H9 (cell line): ENCODE results near the gene CACNA1D. TPM values are rescaled to one million over a fixed set of nuclear protein-coding genes. Genes with fewer than 3 reads are reported as not detected.

Source experiments
- DNase-seq: peaks from one replicate; pipeline ENCODE4 v3.0.0-alpha.2; 2017
- H2AFZ ChIP-seq: one replicate; pipeline ENCODE4 v1.6.1; 2013; ENCODE audit warnings: mild to moderate bottlenecking, low read length, control low read depth, moderate library complexity
- H2AK5ac ChIP-seq: 2 replicates; pipeline ENCODE4 v1.6.1; 2013; ENCODE audit warnings: low read length, control low read depth, mixed read lengths; ENCODE audit not compliant: insufficient read length
- H2BK120ac ChIP-seq: one replicate; pipeline ENCODE4 v1.6.1; 2013; ENCODE audit warnings: low read depth, mild to moderate bottlenecking, low read length, control low read depth, inconsistent platforms; ENCODE audit not compliant: poor library complexity, severe bottlenecking
- H2BK12ac ChIP-seq: 2 replicates; pipeline ENCODE4 v1.6.1; 2013; ENCODE audit warnings: low read length, control low read depth, mixed read lengths, low read depth; ENCODE audit not compliant: insufficient read length
- H2BK15ac ChIP-seq: 2 replicates; pipeline ENCODE4 v1.6.1; 2013; ENCODE audit warnings: low read depth, low read length, control low read depth
- H2BK20ac ChIP-seq: one replicate; pipeline ENCODE4 v1.6.1; 2013; ENCODE audit warnings: low read depth, mild to moderate bottlenecking, low read length, control low read depth, inconsistent platforms; ENCODE audit not compliant: poor library complexity, severe bottlenecking
- H2BK5ac ChIP-seq: 2 replicates; pipeline ENCODE4 v1.6.1; 2013; ENCODE audit warnings: low read length, control low read depth, mixed read lengths; ENCODE audit not compliant: insufficient read length
- H3K14ac ChIP-seq: 2 replicates; pipeline ENCODE4 v1.6.1; 2013; ENCODE audit warnings: low read length, control low read depth; ENCODE audit not compliant: insufficient read depth
- H3K18ac ChIP-seq: 2 replicates; pipeline ENCODE4 v1.6.1; 2013; ENCODE audit warnings: low read depth, mild to moderate bottlenecking, mixed read lengths, low read length, control low read depth; ENCODE audit not compliant: insufficient read length
- H3K23ac ChIP-seq: 2 replicates; pipeline ENCODE4 v1.6.1; 2013; ENCODE audit warnings: low read length, control low read depth, mixed read lengths, low read depth; ENCODE audit not compliant: insufficient read length
- H3K23me2 ChIP-seq: 2 replicates; pipeline ENCODE4 v1.6.1; 2013; ENCODE audit warnings: low read depth, mild to moderate bottlenecking, mixed read lengths, low read length, control low read depth; ENCODE audit not compliant: insufficient read length, poor library complexity, severe bottlenecking
- H3K27ac ChIP-seq: 2 replicates; pipeline ENCODE4 v1.5.1; 2013; ENCODE audit warnings: low read length, control low read depth, mixed read lengths, low read depth; ENCODE audit not compliant: insufficient read length
- H3K27me3 ChIP-seq: 2 replicates; pipeline ENCODE4 v1.6.1; 2013; ENCODE audit warnings: low read length, control low read depth, inconsistent platforms; ENCODE audit not compliant: insufficient read depth
- H3K4ac ChIP-seq: 2 replicates; pipeline ENCODE4 v1.6.1; 2013; ENCODE audit warnings: low read depth, mild to moderate bottlenecking, control low read depth, inconsistent platforms, low read length, moderate library complexity
- H3K4me1 ChIP-seq: 2 replicates; pipeline ENCODE4 v1.6.1; 2013; ENCODE audit warnings: low read length, control low read depth, inconsistent platforms; ENCODE audit not compliant: insufficient read depth
- H3K4me2 ChIP-seq: 2 replicates; pipeline ENCODE4 v1.6.1; 2013; ENCODE audit warnings: low read length, control low read depth, mixed read lengths; ENCODE audit not compliant: insufficient read length, insufficient read depth
- H3K56ac ChIP-seq: 2 replicates; pipeline ENCODE4 v1.6.1; 2013; ENCODE audit warnings: low read depth, mild to moderate bottlenecking, mixed read lengths, low read length, control low read depth; ENCODE audit not compliant: insufficient read length
- H3K79me1 ChIP-seq: 2 replicates; pipeline ENCODE4 v1.6.1; 2013; ENCODE audit warnings: low read depth, mild to moderate bottlenecking, moderate library complexity, low read length, control low read depth, inconsistent platforms; ENCODE audit not compliant: insufficient read depth, poor library complexity, severe bottlenecking
- H3K79me2 ChIP-seq: 2 replicates; pipeline ENCODE4 v1.6.1; 2013; ENCODE audit warnings: low read length, control low read depth, inconsistent platforms; ENCODE audit not compliant: insufficient read depth
- H3K9ac ChIP-seq: 2 replicates; pipeline ENCODE4 v1.6.1; 2013; ENCODE audit warnings: low read length, control low read depth, mixed read lengths; ENCODE audit not compliant: insufficient read length; ENCODE audit errors: extremely low read depth
- H3K9me3 ChIP-seq: one replicate; pipeline ENCODE4 v1.6.1; 2013; ENCODE audit warnings: low read depth, low read length, inconsistent platforms; ENCODE audit not compliant: control insufficient read depth
- H3T11ph ChIP-seq: one replicate; pipeline ENCODE4 v1.6.1; 2013; ENCODE audit warnings: mild to moderate bottlenecking, low read length, control low read depth, inconsistent platforms
- H4K20me1 ChIP-seq: one replicate; pipeline ENCODE4 v1.6.1; 2013; ENCODE audit not compliant: control insufficient read depth, insufficient read length, insufficient read depth
- H4K5ac ChIP-seq: 2 replicates; pipeline ENCODE4 v1.6.1; 2013; ENCODE audit warnings: low read depth, mild to moderate bottlenecking, mixed read lengths, low read length, control low read depth; ENCODE audit not compliant: insufficient read length
- H4K8ac ChIP-seq: replicated peaks from 2 replicates; pipeline ENCODE4 v1.6.1; 2013; ENCODE audit warnings: low read length, control low read depth, mixed read lengths, low read depth; ENCODE audit not compliant: insufficient read length
- H4K91ac ChIP-seq: 2 replicates; pipeline ENCODE4 v1.6.1; 2013; ENCODE audit warnings: low read depth, mild to moderate bottlenecking, moderate library complexity, mixed read lengths, low read length, control low read depth; ENCODE audit not compliant: insufficient read length
- H3K27ac Mint-ChIP-seq, 3 experiments: 2 replicates in 2 of 3; 3 replicates in 1 of 3; pipeline ENCODE4 v1.8.0; 2020 to 2021; ENCODE audit warnings: mixed read lengths in 3 of 3, mild to moderate bottlenecking in 1 of 3, moderate library complexity in 1 of 3
- H3K27me3 Mint-ChIP-seq: 2 replicates; pipeline ENCODE4 v1.8.0; 2021; ENCODE audit warnings: low read depth, mild to moderate bottlenecking, moderate library complexity, mixed read lengths
- H3K36me3 Mint-ChIP-seq, 3 experiments: 2 replicates in 2 of 3; 3 replicates in 1 of 3; pipeline ENCODE4 v1.8.0; 2020 to 2021; ENCODE audit warnings: low read depth in 3 of 3, mixed read lengths in 3 of 3; ENCODE audit not compliant: insufficient read depth in 1 of 3
- H3K4me1 Mint-ChIP-seq, 2 experiments: 2 replicates each; pipeline ENCODE4 v1.8.0; 2020; ENCODE audit warnings: mixed read lengths in 2 of 2
- H3K4me3 Mint-ChIP-seq, 2 experiments: 2 replicates in 1 of 2; 3 replicates in 1 of 2; pipeline ENCODE4 v1.8.0; 2020 to 2021; ENCODE audit warnings: mild to moderate bottlenecking in 2 of 2, mixed read lengths in 2 of 2, moderate library complexity in 1 of 2
- H3K9me3 Mint-ChIP-seq, 2 experiments: 2 replicates in 1 of 2; 3 replicates in 1 of 2; pipeline ENCODE4 v1.8.0; 2020; ENCODE audit warnings: mild to moderate bottlenecking in 2 of 2, mixed read lengths in 2 of 2, moderate library complexity in 1 of 2
- CTCF ChIP-seq: fragments of 200-600 bp; sonication (generic); conservative IDR thresholded peaks from 3 replicates; pipeline ENCODE4 v1.8.0; 2021; ENCODE audit warnings: antibody characterized with exemption, mild to moderate bottlenecking
- WGBS: extraction: QIAGEN DNeasy Blood & Tissue Kit; methylation state at CpG from one replicate; pipeline ENCODE4 v1.1.7; 2013; ENCODE audit warnings: missing lambda C conversion rate, low lambda C conversion rate, mixed read lengths; ENCODE audit not compliant: insufficient read length; ENCODE audit errors: extremely low coverage; 5-methylcytosine and 5-hydroxymethylcytosine counted together
- total RNA-seq: library from RNA; stranded (reverse); gene quantifications from 2 replicates; pipeline ENCODE4 v1.2.1, GENCODE V29; 2021

CACNA1D gene
- total RNA-seq, 1 experiment from 2014 or later: 3.5 TPM

- no peak overlapping the region for H3K27ac ChIP-seq
- Mint-ChIP-seq H3K36me3 (peaks cover 0 to 13% (median 0%) of the 10 kb centered on the region in 3 experiments; a peak in 6 of 7 replicates), H3K4me1 (peaks cover 0 to 4% of the 10 kb centered on the region in 2 experiments; a peak in 1 of 4 replicates), H3K9me3 (no peaks in the 10 kb centered on the region), H3K27me3 (no peaks in the 10 kb centered on the region), H3K27ac (peak overlapping the region in 1 of 3 experiments; percentile 74; a peak in 1 of 7 replicates), H3K4me3 (no peak overlapping the region)
- H3K4ac ChIP-seq: no peak overlapping the region
- H3K4me1 ChIP-seq: no peaks in the 10 kb centered on the region
- H3K23me2 ChIP-seq: no peaks in the 10 kb centered on the region
- no peak overlapping the region for H3K18ac ChIP-seq
- H2AK5ac ChIP-seq: no peak overlapping the region
- H2BK5ac ChIP-seq: no peak overlapping the region
- no peak overlapping the region for H3T11ph ChIP-seq
- no peak overlapping the region for H2BK120ac ChIP-seq
- no peak overlapping the region; the same call in 1 of the 2 replicates for H3K14ac ChIP-seq
- TF ChIP-seq CTCF: no peak; the same call in 2 of the 3 replicates
- no CpG with 5 or more reads among the region's 9 CpGs for WGBS
- no peak overlapping the region for H2BK15ac ChIP-seq
- no peak for DNase-seq
- H3K9ac ChIP-seq: no peak overlapping the region
- no peak overlapping the region for H2BK20ac ChIP-seq
- H3K56ac ChIP-seq: no peak overlapping the region
- no peak overlapping the region for H4K8ac ChIP-seq
- H3K27me3 ChIP-seq: no peaks in the 10 kb centered on the region
- no peak overlapping the region for H2AFZ ChIP-seq
- no peaks in the 10 kb centered on the region for H3K79me2 ChIP-seq
- no peaks in the 10 kb centered on the region for H3K9me3 ChIP-seq
- no peaks in the 10 kb centered on the region for H4K20me1 ChIP-seq
- no peak overlapping the region for H4K5ac ChIP-seq
- no peak overlapping the region for H2BK12ac ChIP-seq
- no peak overlapping the region for H3K4me2 ChIP-seq
- no peak overlapping the region for H3K23ac ChIP-seq
- H3K79me1 ChIP-seq: no peaks in the 10 kb centered on the region
- no peak overlapping the region for H4K91ac ChIP-seq
These were observed 338.7 kb downstream of the CACNA1D start for GRCh38 chr3:53833053-53833645.
